Activated CD4-positive, alpha-beta memory T cell treated with anti-CD3 and anti-CD28 coated beads for 36 hours (primary cell): ENCODE results near the gene NAT8L. TPM values are rescaled to one million over a fixed set of nuclear protein-coding genes. Genes with fewer than 3 reads are reported as not detected.

Experiments used
- CTCF ChIA-PET: fragments of 350-600 bp; sonication (Branson Sonifier 250); formaldehyde crosslinking; loops from one replicate; lab custom pipeline; 2021; ENCODE audit warnings: antibody characterized with exemption, inconsistent platforms; lab: Charles Lee
- POLR2A ChIA-PET: fragments of 350-600 bp; sonication (Branson Sonifier 250); formaldehyde crosslinking; loops from one replicate; lab custom pipeline; 2021; ENCODE audit warnings: antibody characterized with exemption; lab: Charles Lee
- DNase-seq: peaks from one replicate; pipeline ENCODE4 v3.0.0-alpha.2; 2020
- H3K27ac Mint-ChIP-seq: one replicate; pipeline ENCODE4 v1.8.0; 2021; ENCODE audit warnings: mixed read lengths
- H3K27me3 Mint-ChIP-seq: one replicate; pipeline ENCODE4 v1.8.0; 2021; ENCODE audit warnings: mixed read lengths
- H3K36me3 Mint-ChIP-seq: one replicate; pipeline ENCODE4 v1.8.0; 2021; ENCODE audit warnings: mixed read lengths
- H3K4me1 Mint-ChIP-seq: one replicate; pipeline ENCODE4 v1.8.0; 2021; ENCODE audit warnings: low read depth, mixed read lengths
- H3K4me3 Mint-ChIP-seq: one replicate; pipeline ENCODE4 v1.8.0; 2021; ENCODE audit warnings: mild to moderate bottlenecking, mixed read lengths
- H3K9me3 Mint-ChIP-seq: one replicate; pipeline ENCODE4 v1.8.0; 2021; ENCODE audit warnings: mixed read lengths
- intact Hi-C: fragments of 100-400 bp; cut with micrococcal nuclease; formaldehyde crosslinking; loops from one replicate; pipeline ENCODE4 v1.15.1; 2023
- total RNA-seq, 2 experiments: library from RNA; stranded (reverse); gene quantifications; one replicate each; pipeline ENCODE4 v1.2.3, GENCODE V29; 2021

Gene NAT8L
- total RNA-seq, 2 experiments from 2014 or later = 0.19 to 0.29 TPM

- Mint-ChIP-seq H3K4me3 (no peak overlapping the region), H3K27ac (no peak overlapping the region), H3K4me1 (no peaks in the 10 kb centered on the region), H3K36me3 (no peaks in the 10 kb centered on the region), H3K9me3 (peaks cover 2% of the 10 kb centered on the region), H3K27me3 (no peaks in the 10 kb centered on the region)
- intact Hi-C loops = no loop called here
- DNase-seq = no peak
- ChIA-PET POLR2A (no interaction called here), CTCF (no interaction called here)
These were observed 24.7 kb downstream of the NAT8L start for GRCh38 chr4:2083826-2084160.

GRCh38 chr4:2084316-2084715 lies 25.2 kb downstream of the NAT8L start:
- Mint-ChIP-seq H3K27me3 (no peaks in the 10 kb centered on the region), H3K36me3 (no peaks in the 10 kb centered on the region), H3K4me1 (no peaks in the 10 kb centered on the region), H3K9me3 (peaks cover 2% of the 10 kb centered on the region), H3K4me3 (no peak overlapping the region), H3K27ac (no peak overlapping the region)
- ChIA-PET CTCF (interaction anchor here (0.5 kb wide), 1 partner anchor 85 kb away, joined by 3 read pairs; no protein-coding TSS in a partner anchor), POLR2A (no interaction called here)
- DNase-seq = no peak
- intact Hi-C loops = no loop called here

- no peaks in the 10 kb centered on the region for H3K27me3 Mint-ChIP-seq
- DNase-seq = no peak
These were observed 26.4 kb downstream of the NAT8L start for GRCh38 chr4:2085496-2085901.

GRCh38 chr4:2087170-2087569 lies 28.0 kb downstream of the NAT8L start:
- intact Hi-C loops = no loop called here
- ChIA-PET POLR2A (no interaction called here), CTCF (no interaction called here)
- Mint-ChIP-seq H3K36me3 (no peaks in the 10 kb centered on the region), H3K27ac (no peak overlapping the region), H3K4me1 (no peaks in the 10 kb centered on the region), H3K27me3 (no peaks in the 10 kb centered on the region), H3K9me3 (peaks cover 2% of the 10 kb centered on the region), H3K4me3 (no peak overlapping the region)
- DNase-seq = no peak

More at GRCh38 chr4:2085496-2085901, 26.4 kb downstream of the NAT8L start:
- H3K27ac Mint-ChIP-seq = no peak overlapping the region
- H3K4me3 Mint-ChIP-seq = no peak overlapping the region
- ChIA-PET CTCF (no interaction called here), POLR2A (no interaction called here)
- H3K36me3 Mint-ChIP-seq = no peaks in the 10 kb centered on the region
- intact Hi-C loops = no loop called here
- no peaks in the 10 kb centered on the region for H3K4me1 Mint-ChIP-seq
- H3K9me3 Mint-ChIP-seq = peaks cover 2% of the 10 kb centered on the region

GRCh38 chr4:2089222-2089621 lies 30.1 kb downstream of the NAT8L start:
- intact Hi-C loops = no loop called here
- Mint-ChIP-seq H3K27ac (no peak overlapping the region), H3K27me3 (no peaks in the 10 kb centered on the region), H3K36me3 (no peaks in the 10 kb centered on the region), H3K4me1 (no peaks in the 10 kb centered on the region), H3K4me3 (no peak overlapping the region), H3K9me3 (peaks cover 2% of the 10 kb centered on the region)
- ChIA-PET POLR2A (no interaction called here), CTCF (no interaction called here)
- no peak for DNase-seq

GRCh38 chr4:2090642-2091041 lies 31.5 kb downstream of the NAT8L start:
- intact Hi-C loops = loop anchor here (10.0 kb wide), 1 partner anchor 114 kb away; no protein-coding TSS in a partner anchor
- POLR2A ChIA-PET = no interaction called here
- H3K27ac Mint-ChIP-seq = no peak overlapping the region
- H3K4me1 Mint-ChIP-seq = no peaks in the 10 kb centered on the region
- DNase-seq = no peak
- peaks cover 2% of the 10 kb centered on the region for H3K9me3 Mint-ChIP-seq
- CTCF ChIA-PET = no interaction called here
- no peak overlapping the region for H3K4me3 Mint-ChIP-seq
- H3K36me3 Mint-ChIP-seq = no peaks in the 10 kb centered on the region
- H3K27me3 Mint-ChIP-seq = no peaks in the 10 kb centered on the region

GRCh38 chr4:2091990-2092668 lies 33.0 kb downstream of the NAT8L start:
- Mint-ChIP-seq H3K4me3 (no peak overlapping the region), H3K27ac (no peak overlapping the region), H3K9me3 (peaks cover 11% of the 10 kb centered on the region), H3K27me3 (no peaks in the 10 kb centered on the region), H3K4me1 (no peaks in the 10 kb centered on the region), H3K36me3 (no peaks in the 10 kb centered on the region)
- no peak for DNase-seq
- POLR2A ChIA-PET = no interaction called here
- intact Hi-C loops = loop anchor here (10.0 kb wide), 1 partner anchor 113 kb away; no protein-coding TSS in a partner anchor
- CTCF ChIA-PET = no interaction called here

- peaks cover 9% of the 10 kb centered on the region for H3K9me3 Mint-ChIP-seq
- CTCF ChIA-PET = no interaction called here
- H3K36me3 Mint-ChIP-seq = no peaks in the 10 kb centered on the region
- no peaks in the 10 kb centered on the region for H3K4me1 Mint-ChIP-seq
- POLR2A ChIA-PET = no interaction called here
- intact Hi-C loops = loop anchor here (10.0 kb wide), 1 partner anchor 112 kb away; no protein-coding TSS in a partner anchor
- H3K27ac Mint-ChIP-seq = no peak overlapping the region
- DNase-seq = no peak
- no peak overlapping the region for H3K4me3 Mint-ChIP-seq
- H3K27me3 Mint-ChIP-seq = no peaks in the 10 kb centered on the region
These were observed 33.5 kb downstream of the NAT8L start for GRCh38 chr4:2092669-2093053.

- no peak for DNase-seq
- no peaks in the 10 kb centered on the region for H3K27me3 Mint-ChIP-seq
- H3K36me3 Mint-ChIP-seq = no peaks in the 10 kb centered on the region
- intact Hi-C loops = loop anchor here (10.0 kb wide), 1 partner anchor 112 kb away; no protein-coding TSS in a partner anchor
- no peaks in the 10 kb centered on the region for H3K4me1 Mint-ChIP-seq
- H3K9me3 Mint-ChIP-seq = peaks cover 9% of the 10 kb centered on the region
- H3K27ac Mint-ChIP-seq = no peak overlapping the region
- H3K4me3 Mint-ChIP-seq = no peak overlapping the region
- ChIA-PET POLR2A (no interaction called here), CTCF (no interaction called here)
These were observed 34.1 kb downstream of the NAT8L start for GRCh38 chr4:2093265-2093664.

GRCh38 chr4:2094545-2094944 lies 35.4 kb downstream of the NAT8L start:
- H3K27ac Mint-ChIP-seq = no peak overlapping the region
- CTCF ChIA-PET = no interaction called here
- POLR2A ChIA-PET = no interaction called here
- H3K4me1 Mint-ChIP-seq = no peaks in the 10 kb centered on the region
- intact Hi-C loops = loop anchor here (10.0 kb wide), 1 partner anchor 110 kb away; no protein-coding TSS in a partner anchor
- DNase-seq = no peak
- H3K9me3 Mint-ChIP-seq = peaks cover 9% of the 10 kb centered on the region
- no peaks in the 10 kb centered on the region for H3K36me3 Mint-ChIP-seq
- no peak overlapping the region for H3K4me3 Mint-ChIP-seq
- no peaks in the 10 kb centered on the region for H3K27me3 Mint-ChIP-seq

GRCh38 chr4:2095236-2096072 lies 36.3 kb downstream of the NAT8L start:
- no peak for DNase-seq
- H3K4me1 Mint-ChIP-seq = no peaks in the 10 kb centered on the region
- H3K4me3 Mint-ChIP-seq = no peak overlapping the region
- no peak overlapping the region for H3K27ac Mint-ChIP-seq
- intact Hi-C loops = loop anchor here (10.0 kb wide), 1 partner anchor 109 kb away; no protein-coding TSS in a partner anchor
- no peaks in the 10 kb centered on the region for H3K27me3 Mint-ChIP-seq
- ChIA-PET CTCF (no interaction called here), POLR2A (no interaction called here)
- peaks cover 9% of the 10 kb centered on the region for H3K9me3 Mint-ChIP-seq
- no peaks in the 10 kb centered on the region for H3K36me3 Mint-ChIP-seq

- CTCF ChIA-PET = no interaction called here
- no peak for DNase-seq
- no peaks in the 10 kb centered on the region for H3K27me3 Mint-ChIP-seq
- H3K9me3 Mint-ChIP-seq = peaks cover 10% of the 10 kb centered on the region
- H3K36me3 Mint-ChIP-seq = no peaks in the 10 kb centered on the region
- H3K27ac Mint-ChIP-seq = no peak overlapping the region
- intact Hi-C loops = loop anchor here (10.0 kb wide), 1 partner anchor 109 kb away; no protein-coding TSS in a partner anchor
- POLR2A ChIA-PET = no interaction called here
- no peaks in the 10 kb centered on the region for H3K4me1 Mint-ChIP-seq
- no peak overlapping the region for H3K4me3 Mint-ChIP-seq
These were observed 37.0 kb downstream of the NAT8L start for GRCh38 chr4:2096073-2096609.
